HepG2 (cell line): ENCODE measurements around the gene PDSS2. TPM values are rescaled to one million over a fixed set of nuclear protein-coding genes. Genes with fewer than 3 reads are reported as not detected.
A peak's percentile ranks its signal among the peaks of the same experiment; 100 is the strongest.

Experiments used
- ATAC-seq: fragments of 200-7000 bp; cut with Tn5 transposase; 3 replicates; pipeline ENCODE4 v1.9.1; 2020; ENCODE audit warnings: mild to moderate bottlenecking, moderate library complexity
- BruUV-seq: library from RNA; stranded (reverse); fragments of 400-500 nt; replicated peaks from 2 replicates; lab custom pipeline; 2021; lab: Mats Ljungman, UMichigan
- CTCF ChIA-PET: fragments of 300-600 bp; formaldehyde crosslinking; extraction: SDS; loops from one replicate; lab custom pipeline; 2021; ENCODE audit warnings: low total read pairs, inconsistent platforms, low intra/inter-chr PET ratio; lab: Yijun Ruan, JAX
- POLR2A ChIA-PET: fragments of 350-600 bp; sonication (Branson Sonifier 250); formaldehyde crosslinking; loops from one replicate; lab custom pipeline; 2020; ENCODE audit warnings: antibody characterized with exemption, inconsistent platforms; lab: Yijun Ruan, JAX
- DNase-seq: peaks from one replicate; pipeline ENCODE4 v3.0.0-alpha.2; 2015; ENCODE audit warnings: low spot score
- FAIRE-seq: peaks from 3 replicates; lab custom pipeline; 2011; peaks lifted over from hg19 to GRCh38; lab: Jason Lieb, UNC
- H2AFZ ChIP-seq: one replicate; pipeline ENCODE4 v1.6.1; 2011; ENCODE audit warnings: low read length, inconsistent platforms
- H3K27ac ChIP-seq: fragments of 300-600 bp; 3 replicates; pipeline ENCODE4 v1.8.0; 2011; ENCODE audit warnings: mixed run types, mild to moderate bottlenecking, mixed read lengths, low read length, inconsistent platforms; ENCODE audit not compliant: insufficient read depth; ENCODE audit errors: extremely low read length
- H3K27me3 ChIP-seq, 2 experiments: fragments of 200-600 bp in 1 of 2; 2 replicates in 1 of 2; 3 replicates in 1 of 2; pipeline versions ENCODE4 v1.6.0 to v1.8.0; 2011; ENCODE audit warnings: low read length in 2 of 2, mild to moderate bottlenecking in 2 of 2, moderate library complexity in 2 of 2, inconsistent platforms in 1 of 2; ENCODE audit not compliant: insufficient read depth in 2 of 2, control insufficient read depth in 1 of 2
- H3K36me3 ChIP-seq, 2 experiments: fragments of 200-600 bp in 1 of 2; replicated peaks in 1 of 2; 2 replicates in 1 of 2; 3 replicates in 1 of 2; pipeline versions ENCODE4 v1.5.1 to v1.8.0; 2011; ENCODE audit warnings: low read length in 2 of 2, inconsistent platforms in 1 of 2; ENCODE audit not compliant: insufficient read depth in 2 of 2, control insufficient read depth in 1 of 2
- H3K4me1 ChIP-seq: 2 replicates; pipeline ENCODE4 v1.5.1; 2012; ENCODE audit warnings: low read length, inconsistent platforms; ENCODE audit not compliant: insufficient read depth
- H3K4me2 ChIP-seq: 2 replicates; pipeline ENCODE4 v1.6.0; 2011; ENCODE audit warnings: low read depth, low read length, inconsistent platforms
- H3K4me3 ChIP-seq, 3 experiments: fragments of 200-600 bp in 1 of 3; sonication (generic), shearing (Covaris generic) in 1 of 3; replicated peaks in 1 of 3; 2 replicates each; pipeline ENCODE4 v1.5.1; 2011 to 2016; ENCODE audit warnings: low read length in 3 of 3, inconsistent platforms in 2 of 3, low read depth in 2 of 3, mild to moderate bottlenecking in 2 of 3, control low read depth in 1 of 3, mixed read lengths in 1 of 3; ENCODE audit not compliant: insufficient read depth in 1 of 3
- H3K79me2 ChIP-seq: one replicate; pipeline ENCODE4 v1.6.1; 2011; ENCODE audit warnings: low read length, inconsistent platforms; ENCODE audit not compliant: insufficient read depth
- H3K9ac ChIP-seq: 2 replicates; pipeline ENCODE4 v1.6.0; 2011; ENCODE audit warnings: mild to moderate bottlenecking, low read depth, low read length, inconsistent platforms; ENCODE audit not compliant: insufficient read depth
- H3K9me3 ChIP-seq: 2 replicates; pipeline ENCODE4 v1.5.1; 2012; ENCODE audit warnings: mild to moderate bottlenecking, low read length
- H4K20me1 ChIP-seq: 2 replicates; pipeline ENCODE4 v1.6.0; 2011; ENCODE audit warnings: inconsistent platforms, mild to moderate bottlenecking, low read length, moderate library complexity; ENCODE audit not compliant: insufficient read depth
- BHLHE40 ChIP-seq: IDR thresholded peaks from 2 replicates; pipeline ENCODE4 v1.6.1; 2011; ENCODE audit warnings: low read length, improper control_type of control experiment
- CEBPB ChIP-seq: IDR thresholded peaks from 2 replicates; pipeline ENCODE4 v1.6.1; 2011; ENCODE audit warnings: low read depth, low read length, improper control_type of control experiment, borderline replicate concordance
- HHEX ChIP-seq: IDR thresholded peaks from 2 replicates; pipeline ENCODE4 v1.6.1; 2016; ENCODE audit warnings: control low read depth
- HMG20B ChIP-seq: conservative IDR thresholded peaks from 2 replicates; pipeline ENCODE4 v1.6.1; 2016; ENCODE audit warnings: missing genetic modification reagents, missing compliant biosample characterization
- HNF4A ChIP-seq: sonication (generic); formaldehyde crosslinking; IDR thresholded peaks from 2 replicates; pipeline ENCODE4 v1.4.0; 2020; ENCODE audit warnings: missing genetic modification reagents
- IRF2 ChIP-seq: IDR thresholded peaks from 2 replicates; pipeline ENCODE4 v1.6.1; 2018; ENCODE audit warnings: missing genetic modification reagents, missing compliant biosample characterization
- NFKB2 ChIP-seq: sonication (generic); formaldehyde crosslinking; IDR thresholded peaks from 2 replicates; pipeline ENCODE4 v1.4.0; 2020; ENCODE audit warnings: missing genetic modification reagents, borderline replicate concordance
- NR2C2 ChIP-seq: sonication (generic); formaldehyde crosslinking; IDR thresholded peaks from 2 replicates; pipeline ENCODE4 v1.4.0; 2020; ENCODE audit warnings: missing genetic modification reagents, mild to moderate bottlenecking, moderate library complexity, borderline replicate concordance
- NRL ChIP-seq: sonication (generic); formaldehyde crosslinking; IDR thresholded peaks from 2 replicates; pipeline ENCODE4 v1.5.0; 2020; ENCODE audit warnings: missing genetic modification reagents, mild to moderate bottlenecking, moderate library complexity, borderline replicate concordance
- TEAD3 ChIP-seq: optimal IDR thresholded peaks from 2 replicates; pipeline ENCODE3; 2016; ENCODE audit warnings: borderline replicate concordance
- ZNF24 ChIP-seq: fragments of 450-650 bp; IDR thresholded peaks from 2 replicates; pipeline ENCODE4 v1.6.1; 2017; ENCODE audit warnings: antibody characterized with exemption, mild to moderate bottlenecking
- ZNF354B ChIP-seq: sonication (generic); formaldehyde crosslinking; IDR thresholded peaks from 2 replicates; pipeline ENCODE4 v1.8.0; 2022; ENCODE audit warnings: mild to moderate bottlenecking, missing genetic modification reagents
- ZNF484 ChIP-seq: sonication (generic); formaldehyde crosslinking; IDR thresholded peaks from 2 replicates; pipeline ENCODE4 v1.5.1; 2020; ENCODE audit warnings: mild to moderate bottlenecking, low read depth, missing genetic modification reagents, borderline replicate concordance
- ZNF781 ChIP-seq: sonication (generic); formaldehyde crosslinking; IDR thresholded peaks from 2 replicates; pipeline ENCODE4 v1.5.1; 2020; ENCODE audit warnings: borderline replicate concordance, mild to moderate bottlenecking, missing genetic modification reagents; ENCODE audit errors: not compliant biosample characterization
- ZNF83 ChIP-seq: sonication (generic); formaldehyde crosslinking; IDR thresholded peaks from 2 replicates; pipeline ENCODE4 v1.4.0; 2020; ENCODE audit warnings: missing genetic modification reagents, mild to moderate bottlenecking, borderline replicate concordance
- whole genome bisulfite sequencing: methylation state at CpG from one replicate; pipeline ENCODE4 v1.1.6; 2017; ENCODE audit warnings: low lambda C conversion rate; 5-methylcytosine and 5-hydroxymethylcytosine counted together
- in situ Hi-C: cut with HindIII; loops from 2 replicates; pipeline ENCODE4 v1.10.0; 2017; ENCODE audit warnings: low pct_unique_long_range_greater_than_20kb; ENCODE audit not compliant: extremely low pct_ligation_motif_present
- intact Hi-C: fragments of 100-400 bp; cut with micrococcal nuclease; formaldehyde crosslinking; loops from one replicate; pipeline ENCODE4 v1.10.0; 2022; ENCODE audit not compliant: unreplicated experiment
- polyA plus RNA-seq, 8 experiments: library from polyadenylated mRNA; depleted of rRNA in 3 of 8; stranded (reverse) in 7 of 8; unstranded in 1 of 8; fragments of >200 nt; fragmentation: Illumina TruSeq in 4 of 8; extraction: Trizol in 4 of 8; gene quantifications; 2 replicates each; pipeline versions ENCODE4 v1.2.1 to v1.2.3, GENCODE V29; 2011 to 2016; ENCODE audit warnings: low read depth in 4 of 8, missing spikeins in 1 of 8, mixed read lengths in 1 of 8; ENCODE audit not compliant: insufficient read depth in 1 of 8
- total RNA-seq, 5 experiments: library from RNA; depleted of rRNA; stranded (reverse); fragments of >200 nt; fragmentation: Illumina TruSeq; extraction: Trizol; gene quantifications; 2 replicates each; pipeline ENCODE4 v1.2.3, GENCODE V29; 2016; ENCODE audit warnings: low read depth in 1 of 5
- TF ChIP-seq, protein P1 (sequence below): sonication (generic); formaldehyde crosslinking; IDR thresholded peaks from 2 replicates; pipeline ENCODE4 v1.4.0; 2020; ENCODE audit warnings: missing genetic modification reagents
- TF ChIP-seq, protein P2 (sequence below): sonication (generic); formaldehyde crosslinking; IDR thresholded peaks from 2 replicates; pipeline ENCODE4 v1.5.0; 2020; ENCODE audit warnings: mild to moderate bottlenecking, missing genetic modification reagents
- TF ChIP-seq, protein P3 (sequence below): sonication (generic); formaldehyde crosslinking; IDR thresholded peaks from 2 replicates; pipeline ENCODE4 v1.4.0; 2020; ENCODE audit warnings: mild to moderate bottlenecking, missing genetic modification reagents

PDSS2 gene
- total and polyA plus RNA-seq, 2 of the 13 experiments (the other 11 are each of a cell fraction or from before 2014, with no cell fraction given) = 16.2 to 17.0 TPM

DNA sequence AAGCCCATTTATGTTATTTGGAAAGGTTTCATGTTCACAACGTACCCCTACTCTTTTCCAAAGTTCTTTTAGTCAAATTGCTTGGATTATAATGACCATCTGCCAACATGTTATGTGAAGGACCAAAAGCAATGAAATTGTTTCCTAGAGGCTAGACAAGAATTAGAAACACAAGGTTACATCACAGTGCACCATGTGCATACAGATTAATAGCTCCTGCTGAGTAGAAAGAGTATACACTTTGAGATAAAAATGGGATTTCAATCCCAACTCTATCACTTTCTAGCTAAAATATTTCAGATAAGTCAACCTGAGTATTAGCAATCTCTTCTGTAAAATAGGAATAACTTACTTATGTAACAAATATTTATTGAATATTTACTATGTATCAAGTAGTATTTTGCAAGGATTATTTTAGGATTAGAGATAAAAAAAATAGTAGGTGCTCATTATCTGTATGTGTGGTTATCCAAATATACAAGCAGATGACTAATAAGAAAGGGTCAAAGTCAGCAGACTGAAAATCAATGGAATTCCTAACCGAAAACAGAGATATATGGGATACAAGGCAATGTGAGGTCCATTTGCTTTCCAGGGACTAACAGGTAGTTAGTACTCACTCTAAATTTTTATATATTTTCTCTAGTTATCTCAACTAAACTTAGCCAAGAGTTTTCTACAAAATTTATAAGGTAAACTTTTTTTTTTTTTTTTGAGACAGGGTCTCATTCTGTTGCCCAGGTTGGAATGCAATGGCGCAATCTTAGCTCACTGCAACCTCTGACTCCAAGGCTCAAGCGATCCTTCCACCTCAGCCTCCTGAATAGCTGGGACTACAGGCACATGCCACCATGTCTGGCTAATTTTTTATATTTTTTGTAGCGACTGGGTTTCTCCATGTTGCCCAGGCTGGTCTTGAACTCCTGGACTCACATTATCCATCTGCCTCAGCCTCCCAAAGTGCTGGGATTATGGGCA is 127.7 kb downstream of the PDSS2 start:
- ChIA-PET POLR2A (interaction anchor here (0.7 to 1.6 kb wide), 5 partner anchors 13 to 851 kb away, joined by 3 to 5 read pairs (median 4); partner anchors contain the start of gene PDSS2), CTCF (no interaction called here)
- in situ Hi-C loops = no loop called here
- Histone ChIP-seq H2AFZ (no peak overlapping the region), H3K4me2 (no peak overlapping the region), H3K9me3 (no peaks in the 10 kb centered on the region), H3K4me3 (no peak overlapping the region), H3K27me3 (no peaks in the 10 kb centered on the region), H3K79me2 (no peaks in the 10 kb centered on the region), H3K9ac (no peak overlapping the region), H3K27ac (peak overlapping the region; percentile 7), H4K20me1 (no peaks in the 10 kb centered on the region), H3K4me1 (peaks cover 28% of the 10 kb centered on the region), H3K36me3 (no peaks in the 10 kb centered on the region; a peak in 1 of 5 replicates)
- no TSS peak for BruUV-seq
- ATAC-seq (peak; percentile 81), DNase-seq (peak; percentile 50), FAIRE-seq (no peak)
- intact Hi-C loops = no loop called here
- WGBS = 76% methylated on average over 5 of the region's 5 CpGs
- TF ChIP-seq BHLHE40 (no peak), TEAD3 (CRISPR knock-in tag) (peak; percentile 38), ZNF781 (CRISPR knock-in tag) (no peak), NFKB2 (no peak), ZNF83 (CRISPR knock-in tag) (no peak), NRL (CRISPR knock-in tag) (no peak), CEBPB (peak; percentile 46; the same call in 1 of the 2 replicates), HMG20B (no peak), HNF4A (CRISPR knock-in tag) (peak; percentile 39; the same call in 1 of the 2 replicates), NR2C2 (no peak), ZNF24 (no peak), IRF2 (CRISPR knock-in tag) (no peak), ZNF354B (CRISPR knock-in tag) (no peak), HHEX (CRISPR knock-in tag) (no peak), ZNF484 (no peak)
- TF ChIP-seq, protein P1, sequence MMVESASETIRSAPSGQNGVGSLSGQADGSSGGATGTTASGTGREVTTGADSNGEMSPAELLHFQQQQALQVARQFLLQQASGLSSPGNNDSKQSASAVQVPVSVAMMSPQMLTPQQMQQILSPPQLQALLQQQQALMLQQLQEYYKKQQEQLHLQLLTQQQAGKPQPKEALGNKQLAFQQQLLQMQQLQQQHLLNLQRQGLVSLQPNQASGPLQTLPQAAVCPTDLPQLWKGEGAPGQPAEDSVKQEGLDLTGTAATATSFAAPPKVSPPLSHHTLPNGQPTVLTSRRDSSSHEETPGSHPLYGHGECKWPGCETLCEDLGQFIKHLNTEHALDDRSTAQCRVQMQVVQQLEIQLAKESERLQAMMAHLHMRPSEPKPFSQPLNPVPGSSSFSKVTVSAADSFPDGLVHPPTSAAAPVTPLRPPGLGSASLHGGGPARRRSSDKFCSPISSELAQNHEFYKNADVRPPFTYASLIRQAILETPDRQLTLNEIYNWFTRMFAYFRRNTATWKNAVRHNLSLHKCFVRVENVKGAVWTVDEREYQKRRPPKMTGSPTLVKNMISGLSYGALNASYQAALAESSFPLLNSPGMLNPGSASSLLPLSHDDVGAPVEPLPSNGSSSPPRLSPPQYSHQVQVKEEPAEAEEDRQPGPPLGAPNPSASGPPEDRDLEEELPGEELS = 0 out of 2 replicates have a peak, but pooled peaks have one; percentile 6
- TF ChIP-seq, protein P2, sequence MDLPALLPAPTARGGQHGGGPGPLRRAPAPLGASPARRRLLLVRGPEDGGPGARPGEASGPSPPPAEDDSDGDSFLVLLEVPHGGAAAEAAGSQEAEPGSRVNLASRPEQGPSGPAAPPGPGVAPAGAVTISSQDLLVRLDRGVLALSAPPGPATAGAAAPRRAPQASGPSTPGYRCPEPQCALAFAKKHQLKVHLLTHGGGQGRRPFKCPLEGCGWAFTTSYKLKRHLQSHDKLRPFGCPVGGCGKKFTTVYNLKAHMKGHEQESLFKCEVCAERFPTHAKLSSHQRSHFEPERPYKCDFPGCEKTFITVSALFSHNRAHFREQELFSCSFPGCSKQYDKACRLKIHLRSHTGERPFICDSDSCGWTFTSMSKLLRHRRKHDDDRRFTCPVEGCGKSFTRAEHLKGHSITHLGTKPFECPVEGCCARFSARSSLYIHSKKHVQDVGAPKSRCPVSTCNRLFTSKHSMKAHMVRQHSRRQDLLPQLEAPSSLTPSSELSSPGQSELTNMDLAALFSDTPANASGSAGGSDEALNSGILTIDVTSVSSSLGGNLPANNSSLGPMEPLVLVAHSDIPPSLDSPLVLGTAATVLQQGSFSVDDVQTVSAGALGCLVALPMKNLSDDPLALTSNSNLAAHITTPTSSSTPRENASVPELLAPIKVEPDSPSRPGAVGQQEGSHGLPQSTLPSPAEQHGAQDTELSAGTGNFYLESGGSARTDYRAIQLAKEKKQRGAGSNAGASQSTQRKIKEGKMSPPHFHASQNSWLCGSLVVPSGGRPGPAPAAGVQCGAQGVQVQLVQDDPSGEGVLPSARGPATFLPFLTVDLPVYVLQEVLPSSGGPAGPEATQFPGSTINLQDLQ = no peak
- TF ChIP-seq, protein P3, sequence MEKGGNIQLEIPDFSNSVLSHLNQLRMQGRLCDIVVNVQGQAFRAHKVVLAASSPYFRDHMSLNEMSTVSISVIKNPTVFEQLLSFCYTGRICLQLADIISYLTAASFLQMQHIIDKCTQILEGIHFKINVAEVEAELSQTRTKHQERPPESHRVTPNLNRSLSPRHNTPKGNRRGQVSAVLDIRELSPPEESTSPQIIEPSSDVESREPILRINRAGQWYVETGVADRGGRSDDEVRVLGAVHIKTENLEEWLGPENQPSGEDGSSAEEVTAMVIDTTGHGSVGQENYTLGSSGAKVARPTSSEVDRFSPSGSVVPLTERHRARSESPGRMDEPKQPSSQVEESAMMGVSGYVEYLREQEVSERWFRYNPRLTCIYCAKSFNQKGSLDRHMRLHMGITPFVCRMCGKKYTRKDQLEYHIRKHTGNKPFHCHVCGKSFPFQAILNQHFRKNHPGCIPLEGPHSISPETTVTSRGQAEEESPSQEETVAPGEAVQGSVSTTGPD = no peak
